Measurements from ENCODE around the gene FKBP1C.

DNA sequence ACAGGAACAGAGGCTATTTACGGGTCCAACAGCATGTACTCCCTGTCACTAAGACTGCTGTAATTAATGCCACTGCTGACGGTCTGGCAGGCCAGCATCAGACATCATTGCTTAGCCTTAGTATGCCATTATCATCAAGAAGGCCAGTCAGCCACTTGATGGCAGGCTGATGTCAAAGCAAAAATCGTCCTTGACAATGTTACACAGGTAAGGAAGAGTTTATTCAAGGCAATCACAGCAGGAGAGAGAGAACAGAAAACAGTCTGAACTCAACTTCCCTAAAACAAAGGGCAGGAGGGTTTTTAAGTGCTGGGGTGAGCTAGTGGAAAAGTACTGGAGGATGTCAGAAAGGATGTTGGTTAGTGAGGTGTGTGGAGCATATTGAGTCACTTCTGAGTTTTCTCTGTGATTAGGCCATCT is 25.1 kb downstream of the FKBP1C start:
- no peak for TF ChIP-seq POLR2AphosphoS5 (IDR thresholded peaks at IDR 0.05; ENCODE audit: low read depth, low read length)
- no peak for TF ChIP-seq TAF1 (IDR thresholded peaks at IDR 0.05; ENCODE audit: borderline replicate concordance, insufficient read depth, low read length)
- TF ChIP-seq SIN3A (IDR thresholded peaks at IDR 0.05; ENCODE audit: borderline replicate concordance, insufficient read depth, low read length) = no peak
- no peak for TF ChIP-seq FOXP2 (optimal IDR thresholded peaks at IDR 0.05; ENCODE audit: borderline replicate concordance, extremely low read depth, extremely low read length, insufficient read depth)

Data from PFSK-1 (cell line).